BJ (cell line): Measurements from ENCODE around the gene AGR2. TPM values are rescaled to one million over a fixed set of nuclear protein-coding genes. Genes with fewer than 3 reads are reported as not detected.

Experiments used
- CTCF ChIA-PET: fragments of 350-600 bp; formaldehyde crosslinking; extraction: SDS; loops from one replicate; lab custom pipeline; 2021; ENCODE audit warnings: antibody characterized with exemption, inconsistent platforms; lab: Yijun Ruan, JAX
- POLR2A ChIA-PET: fragments of 300-600 bp; sonication (Branson Sonifier 250); formaldehyde crosslinking; extraction: SDS; loops from one replicate; lab custom pipeline; 2021; ENCODE audit warnings: antibody characterized with exemption; lab: Charles Lee
- DNase-seq: peaks from one replicate; pipeline ENCODE4 v3.0.0-alpha.2; 2011; ENCODE audit warnings: low read depth
- H3K27me3 ChIP-seq: 2 replicates; pipeline ENCODE4 v1.6.0; 2011; ENCODE audit warnings: low read length; ENCODE audit not compliant: control insufficient read depth, insufficient read depth
- H3K36me3 ChIP-seq: 2 replicates; pipeline ENCODE4 v1.5.1; 2011; ENCODE audit warnings: low read length; ENCODE audit not compliant: control insufficient read depth, insufficient read depth
- H3K4me3 ChIP-seq: 2 replicates; pipeline ENCODE4 v1.5.1; 2011; ENCODE audit warnings: low read depth, mild to moderate bottlenecking, control low read depth, low read length
- CTCF ChIP-seq: IDR thresholded peaks from 2 replicates; pipeline ENCODE4 v1.5.1; 2011; ENCODE audit warnings: low read depth, mild to moderate bottlenecking, control low read depth, inconsistent platforms, low read length, moderate library complexity; ENCODE audit not compliant: insufficient read depth
- polyA plus RNA-seq: library from polyadenylated mRNA; depleted of rRNA; stranded (reverse); fragments of >200 nt; gene quantifications from 2 replicates; pipeline ENCODE4 v1.2.3, GENCODE V29; 2011

The AGR2 gene
- polyA plus RNA-seq, 1 experiment, result not detected

GRCh38 chr7:16762177-16762576 is 42.6 kb downstream of the AGR2 start:
- Histone ChIP-seq H3K36me3 (no peaks in the 10 kb centered on the region), H3K27me3 (no peaks in the 10 kb centered on the region), H3K4me3 (no peak overlapping the region)
- DNase-seq, result no peak
- no peak for TF ChIP-seq CTCF
- ChIA-PET CTCF (no interaction called here), POLR2A (no interaction called here)

GRCh38 chr7:16759840-16760239 is 45.0 kb downstream of the AGR2 start:
- no peak for DNase-seq
- no peaks in the 10 kb centered on the region for H3K27me3 ChIP-seq
- no peaks in the 10 kb centered on the region for H3K36me3 ChIP-seq
- no peak for TF ChIP-seq CTCF
- POLR2A ChIA-PET, result no interaction called here
- no peak overlapping the region for H3K4me3 ChIP-seq
- CTCF ChIA-PET, result interaction anchor here (1.5 kb wide), 1 partner anchor 11 kb away, joined by 3 read pairs; no protein-coding TSS in a partner anchor

GRCh38 chr7:16758631-16759611 is 45.9 kb downstream of the AGR2 start:
- DNase-seq, result no peak
- H3K36me3 ChIP-seq, result no peaks in the 10 kb centered on the region
- ChIA-PET POLR2A (no interaction called here), CTCF (interaction anchor here (1.5 kb wide), 1 partner anchor 12 kb away, joined by 3 read pairs; no protein-coding TSS in a partner anchor)
- no peak overlapping the region for H3K4me3 ChIP-seq
- TF ChIP-seq CTCF, result no peak
- H3K27me3 ChIP-seq, result no peaks in the 10 kb centered on the region

GRCh38 chr7:16758036-16758435 is 46.8 kb downstream of the AGR2 start:
- Histone ChIP-seq H3K36me3 (no peaks in the 10 kb centered on the region), H3K4me3 (no peak overlapping the region), H3K27me3 (no peaks in the 10 kb centered on the region)
- TF ChIP-seq CTCF, result no peak
- no peak for DNase-seq
- ChIA-PET POLR2A (no interaction called here), CTCF (interaction anchor here (1.5 kb wide), 1 partner anchor 13 kb away, joined by 3 read pairs; no protein-coding TSS in a partner anchor)

GRCh38 chr7:16755397-16755796 is 49.4 kb downstream of the AGR2 start:
- POLR2A ChIA-PET, result no interaction called here
- DNase-seq, result no peak
- H3K4me3 ChIP-seq, result no peak overlapping the region
- no peaks in the 10 kb centered on the region for H3K27me3 ChIP-seq
- H3K36me3 ChIP-seq, result no peaks in the 10 kb centered on the region
- no peak for TF ChIP-seq CTCF
- CTCF ChIA-PET, result interaction anchor here (1.2 to 1.9 kb wide), 2 partner anchors 11 to 45 kb away, joined by 3 to 5 read pairs; no protein-coding TSS in a partner anchor
